GM21367 (cell line): ENCODE measurements around the gene JPH3.

Experiments
- ATAC-seq: cut with Tn5 transposase; IDR thresholded peaks from one replicate; pipeline ENCODE4 v1.9.1; 2021; ENCODE audit not compliant: unreplicated experiment

The JPH3 gene

GRCh38 chr16:87692756-87693155 lies 90.4 kb downstream of the JPH3 start:
- ATAC-seq: no peak

DNA sequence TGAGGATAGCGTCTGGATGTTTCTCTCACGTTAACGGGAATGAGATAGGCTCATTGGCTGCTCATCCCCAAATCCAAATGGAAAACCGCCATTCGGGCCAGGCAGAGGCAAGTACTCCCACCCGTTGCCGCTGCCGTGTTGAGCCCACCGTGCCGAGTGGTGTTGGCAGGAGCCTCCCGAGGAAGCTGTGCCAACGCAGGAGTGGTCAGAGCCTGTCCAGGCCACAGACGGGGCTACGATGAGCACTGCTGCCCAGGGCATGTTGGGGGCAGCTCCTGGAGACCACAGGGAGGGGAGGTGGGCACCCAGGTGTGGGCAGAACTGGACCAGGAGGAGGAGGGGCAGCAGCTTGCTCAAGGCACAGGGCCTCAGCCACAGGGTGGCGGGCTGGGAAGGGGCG lies 91.5 kb downstream of the JPH3 start:
- no peak for ATAC-seq

- ATAC-seq: no peak
Measured at GRCh38 chr16:87694441-87695125, 92.3 kb downstream of the JPH3 start.

DNA sequence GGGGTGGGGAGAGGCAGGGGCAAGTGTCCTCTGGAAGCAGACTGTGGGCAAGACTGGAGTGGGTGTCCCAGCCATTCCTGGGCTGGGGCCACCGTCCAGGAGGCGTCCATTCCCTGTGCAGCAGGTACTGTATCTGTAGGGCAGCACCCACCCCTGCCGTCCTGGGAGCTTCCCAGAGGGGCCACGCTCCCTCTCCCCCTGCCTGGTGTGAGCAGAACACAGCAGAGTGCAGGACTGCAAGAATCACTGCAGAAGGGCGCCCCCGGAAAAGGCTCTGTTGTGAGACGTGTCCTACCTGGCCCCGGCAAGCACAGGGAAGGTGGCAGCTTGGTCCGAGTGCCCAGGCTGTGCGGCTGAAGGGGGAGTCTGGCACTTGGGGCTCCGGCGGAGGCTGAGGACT lies 93.2 kb downstream of the JPH3 start:
- no peak for ATAC-seq

DNA sequence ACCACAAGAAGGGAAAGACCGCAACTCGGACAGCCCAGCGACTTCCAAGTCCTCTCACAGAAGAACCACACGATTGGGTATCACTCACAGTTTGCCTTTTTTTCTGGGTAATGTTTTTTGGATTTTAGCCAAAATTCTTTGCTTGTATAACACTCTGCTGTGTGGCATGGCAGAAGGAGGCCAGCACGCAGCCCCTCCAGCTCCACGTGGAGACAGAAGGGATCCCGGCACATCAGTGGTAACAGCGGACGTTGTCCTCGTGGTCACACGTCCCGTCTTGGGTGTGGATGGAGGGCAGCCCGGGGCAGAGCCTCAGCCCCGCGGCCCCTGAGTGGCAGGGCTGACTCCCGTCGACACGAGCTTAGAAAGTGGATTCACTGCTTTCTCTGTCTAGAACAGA lies 94.4 kb downstream of the JPH3 start:
- ATAC-seq: no peak

- no peak for ATAC-seq
Measured at GRCh38 chr16:87697256-87697655, 94.9 kb downstream of the JPH3 start.

DNA sequence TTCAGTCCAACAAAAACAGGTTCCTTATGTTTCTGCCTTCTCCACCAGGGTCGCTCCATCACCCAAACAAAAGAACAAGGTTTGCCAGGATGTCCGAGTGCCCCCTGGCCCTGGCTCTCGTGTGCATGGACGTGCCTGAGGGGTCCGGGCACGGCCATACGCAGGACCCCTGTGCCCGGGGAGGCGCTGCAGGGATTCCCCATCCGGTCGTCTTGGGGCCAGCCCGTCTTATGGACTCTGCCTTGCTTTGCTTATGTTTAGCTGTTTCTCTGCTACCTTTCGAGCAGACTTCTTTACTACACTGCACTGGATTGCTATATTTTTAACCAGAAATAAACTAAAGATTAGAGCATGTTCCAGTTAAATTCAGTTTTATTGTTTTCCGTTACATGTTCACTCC lies 95.5 kb downstream of the JPH3 start:
- ATAC-seq: no peak

- no peak for ATAC-seq
Measured at GRCh38 chr16:87698241-87698640, 95.9 kb downstream of the JPH3 start.

- ATAC-seq: no peak
Measured at GRCh38 chr16:87698676-87699199, 96.4 kb downstream of the JPH3 start.

DNA sequence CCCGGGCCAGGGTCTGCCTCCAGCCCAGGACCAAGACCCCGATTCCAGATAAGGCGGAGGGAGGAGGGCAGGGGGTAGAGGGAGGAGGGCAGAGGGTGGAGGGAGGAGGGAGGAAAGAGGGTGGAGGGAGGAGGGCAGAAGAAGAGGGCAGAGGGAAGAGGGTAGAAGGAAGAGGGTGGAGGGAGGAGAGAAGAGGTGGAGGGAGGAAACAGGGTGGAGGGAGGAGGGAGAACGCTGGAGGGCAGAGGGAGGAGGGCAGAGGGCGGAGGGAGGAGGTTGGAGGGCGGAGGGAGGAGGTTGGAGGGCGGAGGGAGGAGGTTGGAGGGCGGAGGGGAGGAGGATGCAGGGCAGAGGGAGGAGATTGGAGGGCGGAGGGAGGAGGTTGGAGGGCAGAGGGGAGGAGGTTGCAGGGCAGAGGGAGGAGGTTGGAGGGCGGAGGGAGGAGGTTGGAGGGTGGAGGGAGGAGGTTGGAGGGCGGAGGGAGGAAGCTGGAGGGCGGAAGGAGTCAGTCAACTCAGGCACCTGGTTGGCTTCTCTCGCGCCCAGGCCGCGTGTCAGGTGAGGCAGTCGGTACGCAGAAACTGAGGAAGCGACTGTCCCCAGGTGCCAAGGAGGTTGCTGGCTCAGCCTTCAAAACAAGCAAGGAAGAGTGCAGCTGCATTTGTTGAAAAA lies 98.2 kb downstream of the JPH3 start:
- ATAC-seq: no peak

DNA sequence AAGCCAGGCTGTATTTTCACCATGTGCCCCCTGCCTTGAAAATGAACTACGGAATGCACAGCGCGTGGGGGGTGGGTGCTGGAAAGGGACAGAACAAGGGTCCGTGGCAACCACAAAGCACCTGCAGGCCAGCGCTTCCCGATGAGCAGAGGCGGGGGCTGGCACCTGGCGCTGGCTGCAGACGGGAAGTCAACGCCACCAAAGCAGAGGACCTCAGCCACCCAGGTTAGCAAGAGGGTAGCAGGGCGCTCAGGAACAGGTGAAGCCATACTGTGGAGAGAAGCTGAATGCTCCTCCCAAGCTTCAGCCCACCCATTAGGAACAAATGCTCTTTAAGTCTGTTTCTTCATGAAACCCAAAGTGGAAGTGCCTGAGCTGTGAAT lies 98.8 kb downstream of the JPH3 start:
- ATAC-seq: no peak

- no peak for ATAC-seq
Measured at GRCh38 chr16:87701505-87701921, 99.2 kb downstream of the JPH3 start.

DNA sequence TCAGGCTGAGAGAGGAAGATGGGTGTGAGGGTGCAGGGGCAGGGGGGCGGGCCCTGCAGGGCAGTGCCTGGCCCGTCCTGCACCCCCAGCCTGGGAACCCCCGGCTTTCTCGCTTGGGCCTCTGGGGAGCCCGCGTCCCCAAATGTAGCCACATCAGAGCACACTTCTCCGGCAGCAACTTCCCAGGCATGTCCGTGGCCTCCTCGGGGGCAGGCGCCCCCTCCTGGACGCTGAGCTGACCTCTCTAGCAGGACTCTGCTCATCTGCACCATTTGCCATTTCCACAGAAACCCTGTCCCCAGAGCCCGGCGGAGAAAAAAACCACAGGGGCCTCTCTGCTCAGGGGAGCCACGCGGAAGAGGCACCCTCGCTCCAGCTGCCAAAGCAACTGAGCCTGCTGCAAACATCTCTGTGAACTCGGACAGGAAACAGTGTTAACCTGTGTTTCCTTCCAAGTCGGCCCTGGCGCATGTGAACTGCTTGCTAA lies 100.1 kb downstream of the JPH3 start:
- peak; percentile 39 for ATAC-seq

GRCh38 chr16:87703071-87703470 lies 100.8 kb downstream of the JPH3 start:
- no peak for ATAC-seq

DNA sequence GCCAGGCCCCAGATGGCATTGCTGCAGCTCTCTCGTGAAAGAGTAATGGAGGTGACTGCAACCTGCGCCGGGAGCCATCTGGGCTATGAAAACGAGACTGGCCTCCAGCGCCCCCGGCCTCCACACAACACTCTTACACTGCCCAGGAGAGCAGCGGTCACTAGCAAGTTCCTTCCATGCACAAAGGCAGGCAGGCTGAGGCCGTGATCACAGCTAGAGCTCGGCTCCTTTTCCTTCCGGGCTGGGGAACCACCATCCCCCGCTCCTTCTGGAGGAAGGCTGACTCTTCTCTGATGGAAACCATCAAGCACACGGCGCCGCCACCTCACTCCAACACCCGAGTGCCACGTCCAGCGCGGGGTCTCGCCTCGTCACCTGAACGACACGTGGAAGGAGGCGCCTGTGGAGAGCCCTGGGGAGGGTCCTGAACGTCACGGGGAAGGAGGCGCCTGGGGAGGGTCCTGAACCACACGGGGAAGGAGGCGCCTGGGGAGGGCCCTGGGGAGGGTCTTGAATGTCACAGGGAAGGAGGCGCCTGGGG lies 101.6 kb downstream of the JPH3 start:
- ATAC-seq: no peak

DNA sequence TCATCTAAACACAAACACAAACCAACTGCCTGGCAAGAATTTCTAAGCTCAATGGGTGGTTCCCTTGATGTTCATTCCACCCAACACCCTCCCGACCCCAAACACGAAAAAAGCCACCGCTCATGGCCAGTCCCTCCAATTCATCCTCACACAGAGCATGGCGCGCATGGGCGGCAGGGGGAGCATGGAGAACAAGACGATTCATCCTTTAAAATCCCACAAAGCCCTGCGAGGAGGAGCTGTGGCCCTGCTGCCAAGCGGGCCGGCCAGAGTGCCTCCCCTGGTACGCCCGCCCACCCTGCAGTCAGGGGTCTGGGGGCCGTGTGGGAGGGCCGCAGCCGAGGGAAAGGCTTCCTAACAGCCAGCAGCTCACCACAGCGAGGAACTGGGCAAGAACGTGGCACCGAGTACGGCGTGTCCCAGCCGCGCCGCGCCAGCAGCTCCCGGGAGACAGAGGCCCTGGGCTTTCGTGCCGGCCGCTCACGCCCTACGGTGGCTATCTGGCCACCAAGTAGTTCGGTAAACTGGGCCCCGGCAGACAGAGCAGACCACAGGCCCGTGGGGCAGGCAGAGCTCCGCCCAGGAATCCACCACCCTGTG lies 102.5 kb downstream of the JPH3 start:
- ATAC-seq: no peak

GRCh38 chr16:87705771-87706277 lies 103.5 kb downstream of the JPH3 start:
- no peak for ATAC-seq

DNA sequence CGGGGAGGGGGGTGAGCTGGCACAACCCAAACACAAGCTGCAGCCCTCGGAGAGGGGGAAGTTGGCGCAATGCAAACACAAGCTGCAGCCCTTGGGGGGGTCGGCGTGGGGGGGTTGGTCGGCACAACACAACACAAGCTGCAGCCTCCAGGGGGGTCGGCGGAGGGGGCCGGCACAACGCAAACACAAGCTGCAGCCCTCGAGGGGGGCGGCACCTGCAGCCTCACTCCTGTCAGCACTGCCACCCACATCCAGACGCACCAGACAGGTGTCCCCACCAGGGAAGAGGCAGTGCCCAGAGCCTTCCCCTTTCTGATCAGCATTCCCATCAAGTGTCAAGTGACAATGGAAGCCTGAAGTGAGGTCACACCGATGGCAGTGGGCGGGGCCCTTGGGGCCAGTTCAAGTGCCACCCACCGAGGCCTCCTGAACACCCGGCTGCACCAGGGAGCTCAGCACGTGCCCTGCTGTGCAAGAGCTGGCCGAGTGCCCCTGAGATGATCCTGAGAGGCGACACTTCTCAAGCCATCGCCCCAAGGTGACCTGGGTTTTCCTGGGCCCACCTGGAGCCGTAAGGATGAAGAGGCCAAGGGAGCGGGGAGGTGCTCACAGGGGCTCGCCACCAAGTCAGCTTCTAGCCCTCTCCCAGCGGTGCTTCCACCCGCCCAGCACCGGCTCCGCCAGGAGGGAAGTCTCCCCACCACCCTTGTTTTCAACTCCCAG lies 104.1 kb downstream of the JPH3 start:
- ATAC-seq: no peak

DNA sequence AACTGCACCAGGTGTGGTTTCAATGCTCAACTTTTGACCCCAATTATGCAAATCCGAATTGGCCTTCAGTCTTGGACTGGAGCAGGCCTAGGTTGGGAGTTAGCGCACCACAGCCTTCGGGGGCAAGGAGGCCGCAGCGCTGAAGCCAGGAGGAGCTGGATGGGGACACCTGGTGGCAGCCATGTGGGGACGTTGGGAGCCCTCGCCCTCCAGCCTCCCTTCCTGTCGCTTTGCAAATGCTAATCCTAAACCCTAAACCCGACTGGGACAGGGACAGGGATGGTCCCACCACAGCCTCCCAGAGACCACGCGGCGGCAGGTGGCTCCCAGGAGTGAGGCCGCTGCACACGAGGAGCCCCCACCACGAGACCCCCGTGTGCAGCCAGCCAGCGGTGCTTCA lies 104.8 kb downstream of the JPH3 start:
- no peak for ATAC-seq

DNA sequence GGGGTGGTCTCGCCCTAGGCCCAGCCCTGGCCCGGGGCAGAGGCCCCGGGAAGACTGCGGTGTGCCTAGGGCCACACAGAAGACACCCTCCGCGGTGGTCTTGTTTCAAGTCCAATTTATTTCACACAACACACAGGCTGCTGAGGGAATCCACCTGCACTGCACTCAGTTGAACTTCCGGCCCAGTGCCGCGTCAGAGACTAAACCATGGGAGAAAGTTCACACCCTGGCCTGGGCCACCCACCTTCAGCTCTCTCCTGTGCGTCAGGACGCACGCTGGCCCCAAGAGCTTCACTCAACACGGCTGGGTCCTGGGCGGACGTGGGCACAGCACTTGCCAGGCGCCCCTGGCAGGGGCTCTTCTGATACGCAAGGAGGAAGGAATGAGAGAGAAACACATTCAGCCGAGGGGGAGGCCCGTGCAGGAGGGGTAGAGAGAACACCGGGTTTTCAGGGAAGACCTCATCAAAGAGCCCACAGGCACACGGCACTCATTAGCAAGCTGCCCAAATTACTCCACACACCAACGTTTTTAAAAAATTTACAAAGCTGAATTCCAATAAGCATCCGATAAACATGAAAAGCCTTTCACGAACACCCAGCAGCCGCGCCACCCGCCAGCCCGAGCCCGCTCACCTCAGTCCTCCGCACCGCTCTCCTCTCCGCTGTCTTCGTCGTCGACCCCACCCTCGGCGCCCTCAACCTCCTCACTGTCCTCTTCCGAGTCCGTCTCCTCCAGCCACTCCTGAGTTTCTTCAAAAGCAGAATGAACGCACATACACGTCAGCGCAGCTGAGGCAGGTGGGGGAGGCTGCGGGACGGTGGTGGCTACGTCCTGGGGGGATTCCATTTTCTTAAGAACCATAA lies 105.6 kb downstream of the JPH3 start:
- no peak for ATAC-seq
